Epithelial cell of esophagus (primary cell): ENCODE measurements around the gene CHRND.
"Not testable (repeated sequence)": the region's sequence is repeated elsewhere in the genome, so short reads cannot be mapped to it uniquely, and the experiment has no call there.

Experiments used
- DNase-seq: peaks from one replicate; pipeline ENCODE4 v3.0.0; 2010; ENCODE audit warnings: low read depth
- H3K4me3 ChIP-seq: 2 replicates; pipeline ENCODE4 v1.5.1; 2011; ENCODE audit warnings: mild to moderate bottlenecking, low read length, control low read depth
- CTCF ChIP-seq: IDR thresholded peaks from 2 replicates; pipeline ENCODE4 v1.5.1; 2011; ENCODE audit warnings: low read depth, mild to moderate bottlenecking, low read length, control low read depth, inconsistent platforms; ENCODE audit not compliant: insufficient read depth; ENCODE audit errors: missing control alignments

Gene CHRND

GRCh38 chr2:232569541-232569940, 43.6 kb downstream of the CHRND start:
- no peak for DNase-seq
- TF ChIP-seq CTCF, result no peak
- H3K4me3 ChIP-seq, result no peak overlapping the region

- not testable (repeated sequence) for DNase-seq, H3K4me3 ChIP-seq
These were observed 44.5 kb downstream of the CHRND start for GRCh38 chr2:232570481-232570880.

GRCh38 chr2:232571026-232571474, 45.1 kb downstream of the CHRND start:
- no peak for TF ChIP-seq CTCF
- no peak for DNase-seq
- no peak overlapping the region for H3K4me3 ChIP-seq

GRCh38 chr2:232573042-232573441, 47.1 kb downstream of the CHRND start:
- no peak overlapping the region for H3K4me3 ChIP-seq
- DNase-seq, result no peak
- no peak for TF ChIP-seq CTCF

GRCh38 chr2:232573771-232574435, 47.9 kb downstream of the CHRND start:
- H3K4me3 ChIP-seq, result no peak overlapping the region
- no peak for DNase-seq
- no peak for TF ChIP-seq CTCF

- no peak for TF ChIP-seq CTCF
- peak; percentile 72 for DNase-seq
- H3K4me3 ChIP-seq, result no peak overlapping the region
These were observed 48.9 kb downstream of the CHRND start for GRCh38 chr2:232574674-232575403.

GRCh38 chr2:232575404-232575746, 49.4 kb downstream of the CHRND start:
- no peak overlapping the region for H3K4me3 ChIP-seq
- no peak for TF ChIP-seq CTCF
- no peak for DNase-seq
